Measurements from ENCODE around the gene GPC3.

- TF ChIP-seq EP300 (IDR thresholded peaks at IDR 0.05; ENCODE audit: borderline replicate concordance): no peak
- TF ChIP-seq MAX (IDR thresholded peaks at IDR 0.05): no peak
- no peak for TF ChIP-seq REST (IDR thresholded peaks at IDR 0.05; ENCODE audit: low read depth)
- TF ChIP-seq RAD21 (IDR thresholded peaks at IDR 0.05; ENCODE audit: low read depth): no peak
- TF ChIP-seq TAF1 (IDR thresholded peaks at IDR 0.05; ENCODE audit: low read depth): no peak
- no peak for TF ChIP-seq FOXM1 (IDR thresholded peaks at IDR 0.05; ENCODE audit: borderline replicate concordance, low read depth)
- no peak for TF ChIP-seq ZBTB7A (IDR thresholded peaks at IDR 0.05; ENCODE audit: low read depth)
- TF ChIP-seq TCF12 (IDR thresholded peaks at IDR 0.05; ENCODE audit: low read depth): no peak
These were observed 59.3 kb downstream of the GPC3 start for GRCh38 chrX:133926099-133926498.

Data from Ishikawa (cell line).